Spinal cord (tissue), 10 donors: ENCODE results near the gene SLC39A13. TPM values are rescaled to one million over a fixed set of nuclear protein-coding genes. Genes with fewer than 3 reads are reported as not detected.

Experiments
- DNase-seq, 6 donors: peaks; one replicate each; pipeline versions ENCODE4 v3.0.0 to v3.0.0-alpha.2; 2013 to 2015; ENCODE audit warnings: low spot score in 6 of 6, low read depth in 4 of 6
- H3K27ac ChIP-seq: one replicate; pipeline ENCODE4 v1.5.1; 2013; ENCODE audit warnings: low read depth, low read length, control low read depth
- H3K27me3 ChIP-seq: one replicate; pipeline ENCODE4 v1.6.1; 2013; ENCODE audit warnings: low read length; ENCODE audit not compliant: control insufficient read depth, insufficient read depth
- H3K36me3 ChIP-seq: one replicate; pipeline ENCODE4 v1.6.1; 2013; ENCODE audit warnings: low read length; ENCODE audit not compliant: control insufficient read depth, insufficient read depth
- H3K4me1 ChIP-seq: one replicate; pipeline ENCODE4 v1.6.1; 2013; ENCODE audit warnings: low read length; ENCODE audit not compliant: control insufficient read depth, insufficient read depth
- H3K4me3 ChIP-seq: one replicate; pipeline ENCODE4 v1.5.1; 2013; ENCODE audit warnings: low read depth, low read length, control low read depth
- H3K9me3 ChIP-seq: one replicate; pipeline ENCODE4 v1.6.1; 2013; ENCODE audit warnings: low read length; ENCODE audit not compliant: control insufficient read depth, insufficient read depth
- WGBS: methylation state at CpG from one replicate; pipeline ENCODE4 v1.1.5; 2013; ENCODE audit warnings: missing lambda C conversion rate; ENCODE audit not compliant: insufficient coverage; 5-methylcytosine and 5-hydroxymethylcytosine counted together
- polyA plus RNA-seq, 2 donors: library from polyadenylated mRNA; unstranded; fragments of 120-200 nt; gene quantifications; one replicate each; pipeline ENCODE4 v1.2.1, GENCODE V29; 2013; ENCODE audit not compliant: insufficient read length in 2 of 2
- small RNA-seq: library from RNA; depleted of rRNA; stranded (forward); fragments of <200 nt; gene quantifications from one replicate; pipeline ENCODE3, GENCODE V24; 2014; ENCODE audit warnings: low replicate concordance
- total RNA-seq, 2 donors: library from RNA; depleted of rRNA in 1 of 2; stranded (reverse); fragments of 120-200 nt in 1 of 2; fragments of >200 nt in 1 of 2; gene quantifications; one replicate each; pipeline versions ENCODE4 v1.2.3 to v1.2.4, GENCODE V29; 2013 to 2014
- donor health status: healthy.

The SLC39A13 gene
- total and polyA plus RNA-seq, 4 donors = 18.7 to 51.4 (median 42.0) TPM

DNA sequence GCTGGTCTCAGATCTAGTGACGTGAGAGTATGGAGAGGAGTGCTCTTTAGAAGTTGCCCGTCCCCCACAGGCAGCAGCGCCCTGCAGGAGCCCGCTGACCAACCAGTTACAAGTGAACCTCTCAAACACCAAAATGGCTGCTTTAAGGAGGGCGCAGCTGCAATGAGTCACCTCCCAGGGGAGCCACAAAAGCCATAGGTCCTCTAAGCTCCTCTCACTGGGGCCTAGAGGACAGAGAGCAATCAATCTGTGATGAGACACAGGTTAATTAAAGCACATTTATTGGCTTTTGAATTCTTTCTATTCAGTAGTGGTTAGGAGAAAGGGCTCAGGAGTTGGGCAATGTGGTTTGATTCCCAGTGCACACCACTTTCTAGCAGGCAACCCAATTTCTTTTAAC, 56.1 kb downstream of the SLC39A13 start:
- Histone ChIP-seq H3K4me3 (no peak overlapping the region), H3K27me3 (no peaks in the 10 kb centered on the region), H3K4me1 (peaks cover 31% of the 10 kb centered on the region), H3K27ac (no peak overlapping the region), H3K36me3 (peaks cover 11% of the 10 kb centered on the region), H3K9me3 (no peaks in the 10 kb centered on the region)
- WGBS = no CpG with 5 or more reads among the region's 5 CpGs
- peak in 1 of 6 donors; percentile 54 for DNase-seq

Small RNA genes lying within 50 kb of the gene (small RNA-seq; reads per million reads assigned to genes)
- gene MIR4487 = not detected

Other genes starting within 250 kb of the SLC39A13 start
- 10 to 100 TPM; 87.6 to 96.1 TPM for gene ARFGAP2, start 231.7 kb upstream of the SLC39A13 start, total RNA-seq
- gene ARFGAP2, start 231.7 kb upstream of the SLC39A13 start, polyA plus RNA-seq = 10 to 100 TPM; 82.7 to 96.5 TPM
- 10 to 100 TPM in 1 of 2 donors, 1 to 10 TPM in 1; 7.9 to 25.3 TPM for gene PACSIN3, start 222.2 kb upstream of the SLC39A13 start, total RNA-seq
- 10 to 100 TPM; 18.7 to 25.5 TPM for gene PACSIN3, start 222.2 kb upstream of the SLC39A13 start, polyA plus RNA-seq
- 10 to 100 TPM in 1 of 2 donors, 1 to 10 TPM in 1; 5.4 to 11.4 TPM for gene DDB2, start 193.6 kb upstream of the SLC39A13 start, total RNA-seq
- 10 to 100 TPM; 17.6 to 21.3 TPM for gene DDB2, start 193.6 kb upstream of the SLC39A13 start, polyA plus RNA-seq
- 10 to 100 TPM; 38.2 to 38.8 TPM for gene ACP2, start 159.8 kb upstream of the SLC39A13 start, total RNA-seq
- 10 to 100 TPM; 58.8 to 65.5 TPM for gene ACP2, start 159.8 kb upstream of the SLC39A13 start, polyA plus RNA-seq
- gene NR1H3, start 150.6 kb upstream of the SLC39A13 start, total RNA-seq = 10 to 100 TPM; 14.5 to 33.5 TPM
- gene NR1H3, start 150.6 kb upstream of the SLC39A13 start, polyA plus RNA-seq = 10 to 100 TPM; 17.5 to 24.8 TPM
- gene MADD, start 138.5 kb upstream of the SLC39A13 start, total RNA-seq = 10 to 100 TPM; 46.4 to 72.6 TPM
- gene MADD, start 138.5 kb upstream of the SLC39A13 start, polyA plus RNA-seq = 100 to 1,000 TPM; 109 to 130 TPM
- under 1 TPM in 1 of 2 donors, not detected in 1; 0.06 TPM for gene MYBPC3, start 55.9 kb upstream of the SLC39A13 start, total RNA-seq
- under 1 TPM; 0.15 to 0.16 TPM for gene MYBPC3, start 55.9 kb upstream of the SLC39A13 start, polyA plus RNA-seq
- gene SPI1, start 30.0 kb upstream of the SLC39A13 start, total RNA-seq = 1 to 10 TPM; 7.9 to 8.6 TPM
- 10 to 100 TPM; 10.8 to 12.9 TPM for gene SPI1, start 30.0 kb upstream of the SLC39A13 start, polyA plus RNA-seq
- gene PSMC3, start 17.8 kb downstream of the SLC39A13 start, total RNA-seq = 100 to 1,000 TPM in 1 of 2 donors, 10 to 100 TPM in 1; 79.2 to 117 TPM
- 100 to 1,000 TPM; 154 to 157 TPM for gene PSMC3, start 17.8 kb downstream of the SLC39A13 start, polyA plus RNA-seq
- under 1 TPM in 1 of 2 donors, not detected in 1; 0.11 TPM for gene RAPSN, start 40.5 kb downstream of the SLC39A13 start, total RNA-seq
- gene RAPSN, start 40.5 kb downstream of the SLC39A13 start, polyA plus RNA-seq = under 1 TPM in 1 of 2 donors, not detected in 1; 0.18 TPM
- 100 to 1,000 TPM in 1 of 2 donors, 10 to 100 TPM in 1; 83.0 to 125 TPM for gene CELF1, start 144.5 kb downstream of the SLC39A13 start, total RNA-seq
- 100 to 1,000 TPM; 118 to 168 TPM for gene CELF1, start 144.5 kb downstream of the SLC39A13 start, polyA plus RNA-seq
- gene PTPMT1, start 157.0 kb downstream of the SLC39A13 start, total RNA-seq = 10 to 100 TPM; 41.8 to 78.8 TPM
- 10 to 100 TPM; 77.8 to 83.7 TPM for gene PTPMT1, start 157.0 kb downstream of the SLC39A13 start, polyA plus RNA-seq
- 10 to 100 TPM; 22.3 to 31.5 TPM for gene KBTBD4, start 170.4 kb downstream of the SLC39A13 start, total RNA-seq
- 10 to 100 TPM; 25.0 to 28.3 TPM for gene KBTBD4, start 170.4 kb downstream of the SLC39A13 start, polyA plus RNA-seq
- 100 to 1,000 TPM in 1 of 2 donors, 10 to 100 TPM in 1; 65.0 to 130 TPM for gene NDUFS3, start 170.5 kb downstream of the SLC39A13 start, total RNA-seq
- gene NDUFS3, start 170.5 kb downstream of the SLC39A13 start, polyA plus RNA-seq = 100 to 1,000 TPM; 167 to 172 TPM
- gene FAM180B, start 178.1 kb downstream of the SLC39A13 start, total RNA-seq = 1 to 10 TPM; 1.8 to 2.9 TPM
- 1 to 10 TPM; 1.5 to 1.7 TPM for gene FAM180B, start 178.1 kb downstream of the SLC39A13 start, polyA plus RNA-seq
- gene C1QTNF4, start 185.8 kb downstream of the SLC39A13 start, total RNA-seq = 10 to 100 TPM; 15.8 to 24.9 TPM
- 100 to 1,000 TPM; 102 to 113 TPM for gene C1QTNF4, start 185.8 kb downstream of the SLC39A13 start, polyA plus RNA-seq
- 10 to 100 TPM; 73.0 to 77.9 TPM for gene MTCH2, start 234.0 kb downstream of the SLC39A13 start, total RNA-seq
- gene MTCH2, start 234.0 kb downstream of the SLC39A13 start, polyA plus RNA-seq = 100 to 1,000 TPM; 103 to 106 TPM